Fibroblast of lung (primary cell): ENCODE data around the gene GFER. TPM values are rescaled to one million over a fixed set of nuclear protein-coding genes. Genes with fewer than 3 reads are reported as not detected.
A peak's percentile ranks its signal among the peaks of the same experiment; 100 is the strongest.

ENCODE experiments used
- DNase-seq, 2 donors: peaks; one replicate each; pipeline versions ENCODE4 v3.0.0 to v3.0.0-alpha.2; 2010; ENCODE audit warnings: low read depth in 2 of 2
- H2AFZ ChIP-seq: 2 replicates; pipeline ENCODE4 v1.5.1; 2012; ENCODE audit warnings: low read length, control low read depth, inconsistent platforms
- H3K27ac ChIP-seq: 2 replicates; pipeline ENCODE4 v1.5.1; 2011; ENCODE audit warnings: low read length, control low read depth; ENCODE audit not compliant: insufficient read depth
- H3K27me3 ChIP-seq: 2 replicates; pipeline ENCODE4 v1.5.1; 2011; ENCODE audit warnings: mild to moderate bottlenecking, low read length; ENCODE audit not compliant: control insufficient read depth, insufficient read depth
- H3K36me3 ChIP-seq: 2 replicates; pipeline ENCODE4 v1.5.1; 2011; ENCODE audit warnings: low read length; ENCODE audit not compliant: control insufficient read depth, insufficient read depth
- H3K4me1 ChIP-seq: 2 replicates; pipeline ENCODE4 v1.5.1; 2011; ENCODE audit warnings: low read length; ENCODE audit not compliant: control insufficient read depth, insufficient read depth; ENCODE audit errors: extremely low read depth
- H3K4me2 ChIP-seq: 2 replicates; pipeline ENCODE4 v1.5.1; 2011; ENCODE audit warnings: low read length, control low read depth; ENCODE audit not compliant: insufficient read depth; ENCODE audit errors: extremely low read depth
- H3K4me3 ChIP-seq, 4 experiments: fragments of 200-600 bp in 1 of 4; sonication (generic) in 1 of 4; replicated peaks in 1 of 4; 2 replicates each; pipeline ENCODE4 v1.5.1; 2011 to 2016; ENCODE audit warnings: low read length in 4 of 4, low read depth in 3 of 4, mild to moderate bottlenecking in 3 of 4, control low read depth in 2 of 4, inconsistent platforms in 1 of 4, mixed read lengths in 1 of 4; ENCODE audit not compliant: insufficient read depth in 1 of 4; ENCODE audit errors: control extremely low read depth in 1 of 4
- H3K79me2 ChIP-seq: 2 replicates; pipeline ENCODE4 v1.5.1; 2012; ENCODE audit warnings: mild to moderate bottlenecking, low read length, inconsistent platforms; ENCODE audit not compliant: control insufficient read depth, insufficient read depth
- H3K9ac ChIP-seq: 2 replicates; pipeline ENCODE4 v1.5.1; 2011; ENCODE audit warnings: mild to moderate bottlenecking, low read length, control low read depth; ENCODE audit not compliant: insufficient read depth
- H3K9me3 ChIP-seq: 2 replicates; pipeline ENCODE4 v1.5.1; 2012; ENCODE audit warnings: low read depth, low read length; ENCODE audit not compliant: control insufficient read depth, insufficient read depth
- H4K20me1 ChIP-seq: 2 replicates; pipeline ENCODE4 v1.5.1; 2011; ENCODE audit warnings: low read length; ENCODE audit not compliant: control insufficient read depth, insufficient read depth; ENCODE audit errors: extremely low read depth
- EZH2 ChIP-seq: IDR thresholded peaks from 2 replicates; pipeline ENCODE4 v1.5.1; 2012; ENCODE audit warnings: low read length, control low read depth, mild to moderate bottlenecking; ENCODE audit errors: missing control alignments
- polyA plus RNA-seq, 2 donors: library from polyadenylated mRNA; depleted of rRNA in 1 of 2; stranded (reverse) in 1 of 2; unstranded in 1 of 2; fragments of >200 nt; gene quantifications; 2 replicates each; pipeline ENCODE4 v1.2.1, GENCODE V29; 2011 to 2012; ENCODE audit warnings: missing spikeins in 1 of 2
- total RNA-seq: library from RNA; depleted of rRNA; stranded (reverse); fragments of >200 nt; gene quantifications from 2 replicates; pipeline ENCODE4 v1.2.1, GENCODE V29; 2014
- TF ChIP-seq, protein P1 (sequence below), 2 donors: IDR thresholded peaks in 1 of 2; conservative IDR thresholded peaks in 1 of 2; 1 replicate in 1 of 2; 2 replicates in 1 of 2; pipeline ENCODE4 v1.5.1; 2011 to 2012; ENCODE audit warnings: low read length in 2 of 2, control low read depth in 1 of 2, inconsistent platforms in 1 of 2, low read depth in 1 of 2, mild to moderate bottlenecking in 1 of 2

The GFER gene
- total and polyA plus RNA-seq, 2 donors (not counting 1 experiment from before 2014, with no cell fraction given): 7.5 to 13.2 TPM

DNA sequence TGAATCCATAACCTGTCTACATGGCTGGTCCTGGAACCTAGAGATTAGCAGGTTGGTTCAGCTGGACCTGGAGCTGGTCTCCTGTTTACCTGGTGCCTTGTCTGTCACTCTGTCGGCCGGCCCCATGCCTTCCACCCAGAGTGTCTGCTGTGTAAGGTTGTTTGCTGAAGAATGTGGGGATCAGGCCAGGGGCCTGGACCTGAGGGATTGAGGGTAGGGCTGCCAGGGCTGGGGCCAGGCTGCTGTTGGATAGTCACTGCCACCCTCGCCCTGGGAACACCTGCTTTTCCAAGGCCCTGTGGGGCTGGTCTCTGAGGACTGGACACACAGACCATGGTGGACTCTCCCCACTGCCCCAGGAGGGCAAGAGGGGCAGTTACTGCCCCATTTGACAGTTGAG lies 44.2 kb downstream of the GFER start:
- no peaks in the 10 kb centered on the region for H3K27me3 ChIP-seq
- no peak overlapping the region for H3K9ac ChIP-seq
- H4K20me1 ChIP-seq: no peaks in the 10 kb centered on the region
- H3K4me3 ChIP-seq: peak overlapping the region in 3 of 4 experiments; percentile 56 to 71 (median 63)
- peak overlapping the region; percentile 99 for H3K4me2 ChIP-seq
- no peaks in the 10 kb centered on the region for H3K9me3 ChIP-seq
- H3K79me2 ChIP-seq: peaks cover 4% of the 10 kb centered on the region
- no peak overlapping the region for H2AFZ ChIP-seq
- TF ChIP-seq, protein P1, sequence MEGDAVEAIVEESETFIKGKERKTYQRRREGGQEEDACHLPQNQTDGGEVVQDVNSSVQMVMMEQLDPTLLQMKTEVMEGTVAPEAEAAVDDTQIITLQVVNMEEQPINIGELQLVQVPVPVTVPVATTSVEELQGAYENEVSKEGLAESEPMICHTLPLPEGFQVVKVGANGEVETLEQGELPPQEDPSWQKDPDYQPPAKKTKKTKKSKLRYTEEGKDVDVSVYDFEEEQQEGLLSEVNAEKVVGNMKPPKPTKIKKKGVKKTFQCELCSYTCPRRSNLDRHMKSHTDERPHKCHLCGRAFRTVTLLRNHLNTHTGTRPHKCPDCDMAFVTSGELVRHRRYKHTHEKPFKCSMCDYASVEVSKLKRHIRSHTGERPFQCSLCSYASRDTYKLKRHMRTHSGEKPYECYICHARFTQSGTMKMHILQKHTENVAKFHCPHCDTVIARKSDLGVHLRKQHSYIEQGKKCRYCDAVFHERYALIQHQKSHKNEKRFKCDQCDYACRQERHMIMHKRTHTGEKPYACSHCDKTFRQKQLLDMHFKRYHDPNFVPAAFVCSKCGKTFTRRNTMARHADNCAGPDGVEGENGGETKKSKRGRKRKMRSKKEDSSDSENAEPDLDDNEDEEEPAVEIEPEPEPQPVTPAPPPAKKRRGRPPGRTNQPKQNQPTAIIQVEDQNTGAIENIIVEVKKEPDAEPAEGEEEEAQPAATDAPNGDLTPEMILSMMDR (conservative IDR thresholded peaks at IDR 0.05 in 1 of 2, IDR thresholded peaks at IDR 0.05 in 1 of 2; ENCODE audit: low read depth in 1 of 2, low read length in 2 of 2): no peak
- TF ChIP-seq EZH2: no peak
- peaks cover 2% of the 10 kb centered on the region for H3K36me3 ChIP-seq
- H3K27ac ChIP-seq: no peak overlapping the region
- peaks cover 28% of the 10 kb centered on the region for H3K4me1 ChIP-seq
- no peak for DNase-seq

DNA sequence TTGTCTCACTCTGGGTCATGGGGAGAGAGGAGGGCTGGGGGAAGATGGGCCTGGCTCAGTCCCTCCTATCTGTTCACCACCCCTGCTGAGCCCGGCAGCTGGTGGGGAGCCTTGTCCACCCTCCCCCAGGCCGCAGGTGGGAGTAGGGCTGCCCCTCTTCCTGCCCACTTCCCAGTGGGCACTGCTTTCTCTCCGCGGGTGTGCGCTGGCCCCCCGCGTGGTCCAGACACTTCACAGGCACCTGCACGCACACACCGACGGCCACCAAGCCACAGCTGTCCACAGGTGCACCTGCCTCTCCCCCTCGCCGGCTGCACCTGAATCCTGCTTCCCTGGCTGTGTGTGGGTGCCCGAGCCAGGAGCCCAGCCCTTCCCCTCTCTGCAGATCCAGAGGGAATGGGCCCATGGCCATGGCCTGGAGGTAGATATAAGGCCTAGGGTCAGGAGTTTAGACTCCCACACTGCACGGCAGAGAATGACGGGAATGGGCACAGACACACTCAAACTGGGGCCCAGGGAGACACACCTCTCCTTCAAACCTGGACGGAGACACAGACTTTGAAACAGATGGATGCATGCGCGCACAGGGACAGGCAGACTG lies 44.7 kb downstream of the GFER start:
- Histone ChIP-seq H4K20me1 (no peaks in the 10 kb centered on the region), H3K9me3 (no peaks in the 10 kb centered on the region), H3K27me3 (no peaks in the 10 kb centered on the region), H3K4me1 (peaks cover 29% of the 10 kb centered on the region), H2AFZ (no peak overlapping the region), H3K4me3 (peak overlapping the region in 1 of 4 experiments; percentile 4), H3K27ac (no peak overlapping the region), H3K36me3 (peaks cover 2% of the 10 kb centered on the region), H3K4me2 (no peak overlapping the region), H3K79me2 (peaks cover 5% of the 10 kb centered on the region), H3K9ac (no peak overlapping the region)
- no peak for TF ChIP-seq EZH2
- TF ChIP-seq, protein P1 (conservative IDR thresholded peaks at IDR 0.05 in 1 of 2, IDR thresholded peaks at IDR 0.05 in 1 of 2; ENCODE audit: low read depth in 1 of 2, low read length in 2 of 2): no peak
- DNase-seq: no peak

DNA sequence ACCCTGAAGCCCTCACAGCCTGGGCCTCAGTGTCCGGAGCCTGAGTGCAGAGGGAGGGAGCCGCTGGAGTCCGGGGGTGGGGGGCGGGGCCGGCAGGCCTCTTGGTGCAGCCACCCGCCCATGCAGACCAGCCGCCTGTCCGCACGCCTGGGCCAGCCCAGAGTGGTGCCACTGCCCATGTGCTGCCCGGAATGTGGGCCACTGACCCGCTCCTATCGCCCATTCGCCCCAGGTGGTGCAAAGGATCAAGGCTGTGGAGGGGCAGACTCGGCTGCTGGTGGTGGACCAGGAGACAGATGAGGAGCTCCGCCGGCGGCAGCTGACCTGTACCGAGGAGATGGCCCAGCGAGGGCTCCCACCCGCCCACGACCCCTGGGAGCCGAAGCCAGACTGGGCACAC lies 45.4 kb downstream of the GFER start:
- Histone ChIP-seq H3K27me3 (no peaks in the 10 kb centered on the region), H3K27ac (no peak overlapping the region), H3K9ac (no peak overlapping the region), H4K20me1 (no peaks in the 10 kb centered on the region), H2AFZ (no peak overlapping the region), H3K79me2 (peaks cover 9% of the 10 kb centered on the region), H3K36me3 (peaks cover 2% of the 10 kb centered on the region), H3K4me2 (no peak overlapping the region), H3K4me3 (no peak overlapping the region), H3K9me3 (no peaks in the 10 kb centered on the region), H3K4me1 (peaks cover 27% of the 10 kb centered on the region)
- DNase-seq: no peak
- TF ChIP-seq, protein P1 (conservative IDR thresholded peaks at IDR 0.05 in 1 of 2, IDR thresholded peaks at IDR 0.05 in 1 of 2; ENCODE audit: low read depth in 1 of 2, low read length in 2 of 2): no peak
- TF ChIP-seq EZH2: no peak
